ENCODE results near the gene COL6A5. TPM values are rescaled to one million over a fixed set of nuclear protein-coding genes. Genes with fewer than 3 reads are reported as not detected.

The COL6A5 gene
- total and polyA plus RNA-seq, 7 donors: not detected

DNA sequence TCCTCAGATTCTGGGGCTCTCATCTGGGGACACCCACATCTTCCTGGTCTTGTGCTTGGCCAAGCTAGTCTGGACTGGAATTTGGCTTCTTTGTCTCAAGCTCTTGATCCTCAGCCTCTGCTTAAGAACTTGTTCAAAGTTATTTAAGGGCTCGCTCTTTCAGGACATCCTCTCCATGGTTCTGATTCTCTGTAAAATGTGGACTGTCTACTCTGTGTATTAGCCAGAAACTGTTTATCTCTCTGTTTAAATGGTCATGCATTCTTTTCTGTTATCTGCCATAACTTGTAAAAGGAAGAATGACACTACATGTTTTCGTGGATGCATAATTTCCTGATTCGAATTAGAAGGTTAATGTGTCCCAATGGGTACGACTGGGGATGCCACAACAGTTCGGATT, 79.4 kb downstream of the COL6A5 start:
- Histone ChIP-seq H3K27me3 (ENCODE audit: insufficient read depth in 3 of 3, low read length in 2 of 3) (no peaks in the 10 kb centered on the region), H3K4me3 (no peak overlapping the region), H3K36me3 (ENCODE audit: insufficient read depth in 1 of 2, low read depth in 1 of 2) (no peaks in the 10 kb centered on the region), H3K4me1 (no peaks in the 10 kb centered on the region), H3K27ac (no peak overlapping the region), H3K9me3 (no peaks in the 10 kb centered on the region)
- intact Hi-C loops (cut with DNase I): no loop called here
- TF ChIP-seq, protein P1, sequence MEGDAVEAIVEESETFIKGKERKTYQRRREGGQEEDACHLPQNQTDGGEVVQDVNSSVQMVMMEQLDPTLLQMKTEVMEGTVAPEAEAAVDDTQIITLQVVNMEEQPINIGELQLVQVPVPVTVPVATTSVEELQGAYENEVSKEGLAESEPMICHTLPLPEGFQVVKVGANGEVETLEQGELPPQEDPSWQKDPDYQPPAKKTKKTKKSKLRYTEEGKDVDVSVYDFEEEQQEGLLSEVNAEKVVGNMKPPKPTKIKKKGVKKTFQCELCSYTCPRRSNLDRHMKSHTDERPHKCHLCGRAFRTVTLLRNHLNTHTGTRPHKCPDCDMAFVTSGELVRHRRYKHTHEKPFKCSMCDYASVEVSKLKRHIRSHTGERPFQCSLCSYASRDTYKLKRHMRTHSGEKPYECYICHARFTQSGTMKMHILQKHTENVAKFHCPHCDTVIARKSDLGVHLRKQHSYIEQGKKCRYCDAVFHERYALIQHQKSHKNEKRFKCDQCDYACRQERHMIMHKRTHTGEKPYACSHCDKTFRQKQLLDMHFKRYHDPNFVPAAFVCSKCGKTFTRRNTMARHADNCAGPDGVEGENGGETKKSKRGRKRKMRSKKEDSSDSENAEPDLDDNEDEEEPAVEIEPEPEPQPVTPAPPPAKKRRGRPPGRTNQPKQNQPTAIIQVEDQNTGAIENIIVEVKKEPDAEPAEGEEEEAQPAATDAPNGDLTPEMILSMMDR (IDR thresholded peaks at IDR 0.05): no peak
- DNase-seq (no peak), ATAC-seq (no peak)
- 40 to 48% (median 45%) methylated on average over 5 of the region's 5 CpGs for WGBS, 3 donors

DNA sequence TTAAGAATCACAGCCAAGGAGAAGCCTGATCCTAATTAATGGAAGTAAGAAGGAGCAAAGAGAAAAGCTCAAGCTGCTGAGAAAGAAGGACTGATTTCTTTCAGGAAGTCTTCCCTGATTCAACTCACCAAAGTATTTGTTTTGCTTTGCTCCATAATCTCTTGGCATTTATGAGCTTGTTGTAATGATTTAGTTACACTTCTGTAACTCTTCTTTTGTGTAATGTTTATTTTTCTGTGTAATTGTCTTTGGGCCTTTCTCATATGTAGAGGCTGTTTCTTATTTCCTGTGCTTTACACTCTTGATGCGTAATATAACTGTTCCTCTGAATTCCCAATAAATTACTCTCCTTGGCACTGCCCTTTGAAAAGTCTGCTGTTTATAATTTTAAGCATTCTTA, 80.0 kb downstream of the COL6A5 start:
- TF ChIP-seq, protein P1 (IDR thresholded peaks at IDR 0.05): no peak
- no peak overlapping the region for H3K27ac ChIP-seq
- intact Hi-C loops (cut with DNase I): no loop called here
- no peaks in the 10 kb centered on the region for H3K27me3 ChIP-seq (ENCODE audit: insufficient read depth in 3 of 3, low read length in 2 of 3)
- H3K9me3 ChIP-seq: no peaks in the 10 kb centered on the region
- whole genome bisulfite sequencing, 3 donors: 46 to 77% (median 73%) methylated on average over 1 of the region's 1 CpG
- ATAC-seq (no peak), DNase-seq (no peak)
- no peak overlapping the region for H3K4me3 ChIP-seq
- H3K36me3 ChIP-seq (ENCODE audit: insufficient read depth in 1 of 2, low read depth in 1 of 2): no peaks in the 10 kb centered on the region
- no peaks in the 10 kb centered on the region for H3K4me1 ChIP-seq

DNA sequence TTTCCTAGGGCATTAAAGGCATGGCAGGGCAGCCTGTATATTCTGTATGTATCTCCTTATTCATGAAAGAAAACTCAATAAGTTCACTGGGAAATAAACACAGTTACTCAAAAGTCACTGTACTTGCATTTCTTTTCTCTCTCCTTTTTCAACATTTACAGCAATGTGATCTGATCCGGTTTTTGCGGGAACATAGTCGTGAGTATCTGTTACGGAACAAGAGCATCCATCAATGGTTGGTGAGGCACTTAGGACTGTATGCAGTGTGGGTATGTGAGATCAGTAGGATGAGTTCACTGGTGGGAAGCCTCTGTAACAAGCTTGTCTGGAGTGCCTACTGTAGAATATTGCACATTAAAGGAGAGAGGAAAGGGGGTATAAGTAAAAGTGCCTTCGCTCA, 80.7 kb downstream of the COL6A5 start:
- Histone ChIP-seq H3K9me3 (no peaks in the 10 kb centered on the region), H3K4me3 (no peak overlapping the region), H3K27me3 (ENCODE audit: insufficient read depth in 3 of 3, low read length in 2 of 3) (no peaks in the 10 kb centered on the region), H3K4me1 (no peaks in the 10 kb centered on the region), H3K36me3 (ENCODE audit: insufficient read depth in 1 of 2, low read depth in 1 of 2) (no peaks in the 10 kb centered on the region), H3K27ac (no peak overlapping the region)
- intact Hi-C loops (cut with DNase I): no loop called here
- ATAC-seq (no peak), DNase-seq (no peak)
- TF ChIP-seq, protein P1 (IDR thresholded peaks at IDR 0.05): no peak
- 71 to 89% (median 78%) methylated on average over 5 of the region's 5 CpGs for WGBS, 3 donors

DNA sequence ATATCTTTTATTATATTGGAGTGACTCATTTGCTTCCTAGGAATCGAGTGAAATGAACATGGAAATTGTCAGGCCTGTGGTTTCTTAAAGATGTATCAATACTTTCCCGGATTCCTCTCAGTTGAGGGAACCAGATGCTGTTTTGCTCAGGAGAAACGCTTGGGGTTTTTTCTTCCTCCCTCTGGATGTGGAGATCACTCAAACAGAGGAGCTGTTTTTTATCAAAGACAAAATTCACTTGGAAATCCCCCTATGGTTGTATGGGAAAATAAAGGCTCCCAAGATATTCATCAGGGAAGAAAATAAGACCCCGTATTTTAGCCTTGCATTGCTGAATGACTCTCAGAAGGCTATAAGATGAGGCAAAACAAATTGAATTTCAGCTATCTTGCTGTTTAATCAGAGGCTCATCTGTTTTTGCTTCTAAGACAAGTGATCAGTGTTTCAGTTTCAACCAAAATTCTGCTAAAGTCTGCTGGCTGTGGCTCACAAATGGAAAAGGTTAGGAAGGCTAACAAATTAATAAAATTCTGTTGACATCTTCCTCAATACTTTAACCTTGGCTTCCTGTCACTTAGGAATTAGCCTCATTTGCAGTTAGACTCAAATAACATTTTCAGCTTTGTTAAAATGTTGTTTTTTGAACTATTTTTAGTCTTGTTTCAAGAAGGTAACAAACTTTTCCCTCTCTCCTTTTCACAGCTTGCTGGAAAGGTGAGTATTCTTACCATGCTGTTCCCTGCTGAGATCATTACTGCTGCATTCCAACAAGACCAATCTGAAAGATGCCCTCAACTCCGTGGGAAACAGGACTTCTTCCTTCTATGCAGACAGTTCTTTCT, 83.6 kb downstream of the COL6A5 start:
- H3K27me3 ChIP-seq (ENCODE audit: insufficient read depth in 3 of 3, low read length in 2 of 3): no peaks in the 10 kb centered on the region
- H3K36me3 ChIP-seq (ENCODE audit: insufficient read depth in 1 of 2, low read depth in 1 of 2): no peaks in the 10 kb centered on the region
- intact Hi-C loops (cut with DNase I): no loop called here
- no peak for ATAC-seq
- H3K9me3 ChIP-seq: no peaks in the 10 kb centered on the region
- WGBS, 3 donors: 53 to 64% (median 60%) methylated on average over 5 of the region's 5 CpGs
- no peak overlapping the region for H3K4me3 ChIP-seq
- DNase-seq: no peak
- TF ChIP-seq, protein P1 (IDR thresholded peaks at IDR 0.05): no peak
- no peak overlapping the region for H3K27ac ChIP-seq
- H3K4me1 ChIP-seq: no peaks in the 10 kb centered on the region

DNA sequence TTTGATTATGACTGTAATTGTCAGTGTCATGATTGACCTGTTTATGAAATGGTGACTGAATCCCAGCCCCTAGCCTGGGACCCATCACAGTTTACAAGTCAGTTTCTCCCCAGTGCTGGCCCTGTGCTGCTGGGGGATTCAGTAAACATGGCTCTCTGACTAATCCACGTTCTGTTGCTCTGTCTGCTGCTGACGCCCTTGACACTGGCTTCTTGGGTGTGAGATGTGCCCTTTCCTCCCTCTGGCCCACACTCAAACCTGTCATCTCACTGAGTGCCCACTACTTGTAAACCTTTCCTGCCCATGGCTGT, 84.2 kb downstream of the COL6A5 start:
- H3K4me3 ChIP-seq: no peak overlapping the region
- no peak for DNase-seq
- H3K27me3 ChIP-seq (ENCODE audit: insufficient read depth in 3 of 3, low read length in 2 of 3): no peaks in the 10 kb centered on the region
- H3K9me3 ChIP-seq: no peaks in the 10 kb centered on the region
- H3K36me3 ChIP-seq (ENCODE audit: insufficient read depth in 1 of 2, low read depth in 1 of 2): no peaks in the 10 kb centered on the region
- H3K27ac ChIP-seq: no peak overlapping the region
- TF ChIP-seq, protein P1 (IDR thresholded peaks at IDR 0.05): no peak
- no peak for ATAC-seq
- H3K4me1 ChIP-seq: no peaks in the 10 kb centered on the region
- WGBS, 3 donors: 59 to 77% (median 74%) methylated on average over 2 of the region's 2 CpGs
- intact Hi-C loops (cut with DNase I): no loop called here
